Activated CD4-positive, alpha-beta T cell treated with anti-CD3 and anti-CD28 coated beads, Interleukin-2, amount 10 ng/mL, durations not matched to agents 7 days and 5 days (primary cell): ENCODE measurements around the gene LRAT. TPM values are rescaled to one million over a fixed set of nuclear protein-coding genes. Genes with fewer than 3 reads are reported as not detected.
"Not testable (repeated sequence)": the region's sequence is repeated elsewhere in the genome, so short reads cannot be mapped to it uniquely, and the experiment has no call there.

Experiments
- CTCF ChIA-PET: fragments of 350-600 bp; sonication (Branson Sonifier 250); formaldehyde crosslinking; loops from one replicate; lab custom pipeline; 2021; ENCODE audit warnings: antibody characterized with exemption; lab: Charles Lee
- POLR2A ChIA-PET: fragments of 350-600 bp; sonication (Branson Sonifier 250); formaldehyde crosslinking; loops from one replicate; lab custom pipeline; 2021; ENCODE audit warnings: antibody characterized with exemption; lab: Charles Lee
- DNase-seq: peaks from one replicate; pipeline ENCODE4 v3.0.0-alpha.2; 2020
- H3K27ac Mint-ChIP-seq: one replicate; pipeline ENCODE4 v1.8.0; 2021; ENCODE audit warnings: mild to moderate bottlenecking, moderate library complexity, mixed read lengths
- H3K27me3 Mint-ChIP-seq: one replicate; pipeline ENCODE4 v1.8.0; 2021; ENCODE audit warnings: mixed read lengths
- H3K36me3 Mint-ChIP-seq: one replicate; pipeline ENCODE4 v1.8.0; 2021; ENCODE audit warnings: low read depth, mixed read lengths
- H3K4me1 Mint-ChIP-seq: one replicate; pipeline ENCODE4 v1.8.0; 2021; ENCODE audit warnings: mixed read lengths
- H3K4me3 Mint-ChIP-seq: one replicate; pipeline ENCODE4 v1.8.0; 2021; ENCODE audit warnings: mild to moderate bottlenecking, moderate library complexity, mixed read lengths
- H3K9me3 Mint-ChIP-seq: one replicate; pipeline ENCODE4 v1.8.0; 2021; ENCODE audit warnings: mixed read lengths
- total RNA-seq, 2 experiments: library from RNA; stranded (reverse); gene quantifications; one replicate each; pipeline ENCODE4 v1.2.3, GENCODE V29; 2021

Gene LRAT
- total RNA-seq, result not detected

DNA sequence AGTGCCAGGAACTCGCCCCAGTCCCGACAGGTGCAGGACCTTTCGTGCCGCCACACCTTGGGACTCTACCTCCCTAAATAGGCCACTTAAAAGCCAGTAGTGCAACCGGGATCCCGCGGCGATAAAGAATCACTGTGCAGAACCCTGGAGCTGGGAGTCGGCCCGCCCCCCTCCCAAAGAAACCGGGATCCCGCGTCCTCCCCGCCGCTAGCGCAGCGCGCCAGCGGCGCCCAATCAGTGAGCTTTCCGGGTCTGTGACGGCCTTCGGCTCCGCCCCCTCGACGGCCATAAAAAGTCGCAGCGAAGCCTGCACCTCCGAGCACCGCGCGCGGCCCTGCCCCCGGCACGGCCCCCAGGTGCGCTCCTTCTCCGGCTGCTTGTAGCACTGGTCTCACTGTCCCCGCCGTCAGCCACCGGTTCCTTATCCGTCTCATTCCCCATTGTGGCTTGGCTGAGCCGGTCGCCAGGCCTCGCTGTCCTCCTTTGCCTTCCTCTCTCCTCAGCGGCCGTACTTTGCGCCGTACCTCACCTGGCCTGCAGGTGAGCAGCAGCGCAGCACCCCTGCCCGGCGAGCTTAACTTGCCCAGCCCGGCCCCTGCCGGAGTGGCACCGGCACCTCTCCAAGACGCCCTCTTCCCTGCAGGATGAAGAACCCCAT, at the start of gene LRAT:
Gene LRAT (plus strand): TSS at position 318 of the 658 bp plus-strand sequence. CDS start 327 bp downstream, at position 645.
- ChIA-PET POLR2A (no interaction called here), CTCF (interaction anchor here (0.6 to 0.7 kb wide), 3 partner anchors 21 to 810 kb away, joined by 3 to 4 read pairs (median 4); no protein-coding TSS in a partner anchor)
- Mint-ChIP-seq H3K36me3 (no peaks in the 10 kb centered on the region), H3K27me3 (peaks cover 80% of the 10 kb centered on the region), H3K27ac (peak within 1 kb of the TSS; percentile 50), H3K4me3 (peak within 1 kb of the TSS; percentile 75), H3K9me3 (no peaks in the 10 kb centered on the region), H3K4me1 (peaks cover 19% of the 10 kb centered on the region)
- DNase-seq, result peak; percentile 46

GRCh38 chr4:154707877-154708276, 35.9 kb upstream of the LRAT start:
- Mint-ChIP-seq H3K27me3 (peaks cover 8% of the 10 kb centered on the region), H3K9me3 (no peaks in the 10 kb centered on the region), H3K36me3 (no peaks in the 10 kb centered on the region), H3K4me1 (no peaks in the 10 kb centered on the region), H3K27ac (no peak overlapping the region), H3K4me3 (no peak overlapping the region)
- POLR2A ChIA-PET, result no interaction called here
- CTCF ChIA-PET, result interaction anchor here (1.1 kb wide), 1 partner anchor 11 kb away, joined by 3 read pairs; no protein-coding TSS in a partner anchor
- no peak for DNase-seq

GRCh38 chr4:154709550-154709949, 34.2 kb upstream of the LRAT start:
- no peaks in the 10 kb centered on the region for H3K9me3 Mint-ChIP-seq
- no peaks in the 10 kb centered on the region for H3K4me1 Mint-ChIP-seq
- H3K36me3 Mint-ChIP-seq, result no peaks in the 10 kb centered on the region
- H3K27me3 Mint-ChIP-seq, result peaks cover 4% of the 10 kb centered on the region
- CTCF ChIA-PET, result interaction anchor here (1.5 kb wide), 1 partner anchor 9 kb away, joined by 3 read pairs; no protein-coding TSS in a partner anchor
- H3K27ac Mint-ChIP-seq, result no peak overlapping the region
- POLR2A ChIA-PET, result interaction anchor here (0.7 kb wide), 1 partner anchor 768 kb away, joined by 3 read pairs; no protein-coding TSS in a partner anchor
- DNase-seq, result no peak
- no peak overlapping the region for H3K4me3 Mint-ChIP-seq

DNA sequence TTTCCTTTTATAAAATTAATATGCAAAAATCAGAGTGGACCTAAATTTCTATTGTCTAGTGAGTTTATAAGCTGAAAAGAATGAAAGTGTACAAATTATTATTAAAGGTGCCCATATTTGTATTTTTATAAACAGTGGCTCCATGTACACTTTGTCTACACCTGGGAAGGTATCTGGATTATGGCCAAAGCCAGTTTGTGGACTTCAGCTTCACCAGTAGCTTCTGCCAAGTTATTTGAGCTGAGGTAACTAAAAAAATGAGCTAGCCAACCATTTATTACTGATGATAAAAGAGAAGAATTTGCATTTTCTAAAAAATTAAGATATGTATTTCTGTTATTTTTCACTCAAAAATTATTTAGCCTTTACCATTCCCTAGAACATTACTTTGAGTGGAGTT, 32.3 kb upstream of the LRAT start:
- H3K27ac Mint-ChIP-seq, result no peak overlapping the region
- no peak for DNase-seq
- H3K36me3 Mint-ChIP-seq, result no peaks in the 10 kb centered on the region
- H3K27me3 Mint-ChIP-seq, result peaks cover 10% of the 10 kb centered on the region
- ChIA-PET POLR2A (no interaction called here), CTCF (no interaction called here)
- H3K9me3 Mint-ChIP-seq, result no peaks in the 10 kb centered on the region
- no peak overlapping the region for H3K4me3 Mint-ChIP-seq
- H3K4me1 Mint-ChIP-seq, result no peaks in the 10 kb centered on the region

DNA sequence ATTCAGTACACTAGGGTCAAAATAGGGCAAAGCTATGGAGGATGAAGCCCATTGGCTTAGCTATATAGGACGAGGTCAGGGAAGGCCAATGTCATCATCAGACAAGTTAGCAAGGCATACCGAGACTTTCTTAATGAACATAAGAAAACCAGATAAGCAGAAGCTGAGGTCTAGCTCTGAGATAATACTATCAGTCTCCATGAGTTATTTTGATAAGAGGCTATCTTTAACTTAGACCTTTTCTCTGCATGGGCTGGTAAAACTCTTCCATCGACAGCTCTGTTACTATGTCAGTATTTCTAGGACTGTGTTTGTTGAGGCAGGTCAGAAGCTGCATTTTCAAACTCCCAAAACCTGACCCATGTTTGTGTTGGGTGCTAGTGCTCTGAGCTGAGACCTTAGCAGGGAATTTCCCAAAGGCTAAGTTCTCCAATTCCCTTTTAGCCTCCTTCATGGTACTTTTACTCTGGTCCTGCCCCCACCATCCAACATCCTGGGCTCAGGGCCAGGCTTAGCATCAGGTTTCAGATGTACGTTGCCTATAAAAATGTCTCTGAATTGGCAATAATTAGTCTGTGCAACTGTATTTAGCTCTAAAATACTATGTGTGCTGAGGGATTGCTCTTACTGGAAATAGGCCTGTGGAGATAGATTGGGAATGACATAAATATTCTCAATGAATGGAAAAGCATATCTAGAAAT, 29.3 kb upstream of the LRAT start:
- Mint-ChIP-seq H3K9me3 (no peaks in the 10 kb centered on the region), H3K27ac (no peak overlapping the region), H3K36me3 (no peaks in the 10 kb centered on the region), H3K4me3 (no peak overlapping the region), H3K27me3 (peaks cover 9% of the 10 kb centered on the region), H3K4me1 (peaks cover 7% of the 10 kb centered on the region)
- POLR2A ChIA-PET, result no interaction called here
- CTCF ChIA-PET, result interaction anchor here (1.0 kb wide), 1 partner anchor 26 kb away, joined by 3 read pairs; no protein-coding TSS in a partner anchor
- DNase-seq, result no peak

- DNase-seq, result no peak
- ChIA-PET POLR2A (no interaction called here), CTCF (interaction anchor here (1.2 to 1.4 kb wide), 2 partner anchors 9 to 11 kb away, joined by 3 read pairs; no protein-coding TSS in a partner anchor)
- H3K27ac Mint-ChIP-seq, result no peak overlapping the region
- H3K4me3 Mint-ChIP-seq, result no peak overlapping the region
- no peaks in the 10 kb centered on the region for H3K9me3 Mint-ChIP-seq
- H3K4me1 Mint-ChIP-seq, result peaks cover 14% of the 10 kb centered on the region
- peaks cover 6% of the 10 kb centered on the region for H3K27me3 Mint-ChIP-seq
- no peaks in the 10 kb centered on the region for H3K36me3 Mint-ChIP-seq
Observed at GRCh38 chr4:154719087-154719486, 24.7 kb upstream of the LRAT start.

DNA sequence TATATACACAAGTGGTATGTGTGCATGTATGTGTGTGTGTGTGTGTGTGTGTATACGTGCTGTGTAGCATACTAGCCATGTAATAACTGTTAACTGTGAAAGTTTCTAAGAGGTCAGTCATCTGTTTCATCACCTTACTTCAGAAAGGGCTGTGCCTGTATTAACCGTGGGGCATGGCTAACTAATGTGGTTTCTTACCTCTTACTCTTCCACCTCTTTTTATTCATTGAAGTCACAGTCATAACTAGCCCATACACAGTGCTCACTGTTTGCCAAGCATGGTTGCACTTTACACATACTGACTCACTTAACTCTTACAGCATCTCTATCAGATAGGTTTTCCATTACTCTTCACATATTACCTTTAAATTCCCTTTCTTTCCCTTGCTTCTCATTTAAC, 23.7 kb upstream of the LRAT start:
- Mint-ChIP-seq H3K4me1 (peaks cover 14% of the 10 kb centered on the region), H3K36me3 (no peaks in the 10 kb centered on the region), H3K4me3 (no peak overlapping the region), H3K27me3 (peaks cover 8% of the 10 kb centered on the region), H3K27ac (no peak overlapping the region), H3K9me3 (no peaks in the 10 kb centered on the region)
- ChIA-PET POLR2A (no interaction called here), CTCF (no interaction called here)
- no peak for DNase-seq

GRCh38 chr4:154720618-154721267, 23.1 kb upstream of the LRAT start:
- CTCF ChIA-PET, result interaction anchor here (1.6 kb wide), 1 partner anchor 12 kb away, joined by 4 read pairs; no protein-coding TSS in a partner anchor
- Mint-ChIP-seq H3K4me1 (peaks cover 14% of the 10 kb centered on the region), H3K27ac (no peak overlapping the region)

GRCh38 chr4:154722262-154722661, 21.5 kb upstream of the LRAT start:
- no peaks in the 10 kb centered on the region for H3K36me3 Mint-ChIP-seq
- no peaks in the 10 kb centered on the region for H3K9me3 Mint-ChIP-seq
- CTCF ChIA-PET, result interaction anchor here (1.6 kb wide), 1 partner anchor 10 kb away, joined by 4 read pairs; no protein-coding TSS in a partner anchor
- H3K27me3 Mint-ChIP-seq, result peaks cover 3% of the 10 kb centered on the region
- H3K4me3 Mint-ChIP-seq, result no peak overlapping the region
- peaks cover 14% of the 10 kb centered on the region for H3K4me1 Mint-ChIP-seq
- no peak for DNase-seq
- no peak overlapping the region for H3K27ac Mint-ChIP-seq
- POLR2A ChIA-PET, result no interaction called here

More at GRCh38 chr4:154720618-154721267, 23.1 kb upstream of the LRAT start:
- no peak overlapping the region for H3K4me3 Mint-ChIP-seq
- H3K9me3 Mint-ChIP-seq, result no peaks in the 10 kb centered on the region
- DNase-seq, result no peak
- H3K27me3 Mint-ChIP-seq, result peaks cover 6% of the 10 kb centered on the region
- POLR2A ChIA-PET, result no interaction called here
- H3K36me3 Mint-ChIP-seq, result no peaks in the 10 kb centered on the region

GRCh38 chr4:154723601-154724000, 20.2 kb upstream of the LRAT start:
- POLR2A ChIA-PET, H3K36me3 Mint-ChIP-seq, H3K9me3 Mint-ChIP-seq, CTCF ChIA-PET, H3K27me3 Mint-ChIP-seq, DNase-seq, H3K4me3 Mint-ChIP-seq, H3K27ac Mint-ChIP-seq: not testable (repeated sequence)
- peaks cover 14% of the 10 kb centered on the region for H3K4me1 Mint-ChIP-seq

- Mint-ChIP-seq H3K4me1 (no peaks in the 10 kb centered on the region), H3K9me3 (no peaks in the 10 kb centered on the region), H3K27ac (no peak overlapping the region), H3K4me3 (no peak overlapping the region), H3K36me3 (no peaks in the 10 kb centered on the region), H3K27me3 (peaks cover 14% of the 10 kb centered on the region)
- no peak for DNase-seq
- CTCF ChIA-PET, result no interaction called here
- POLR2A ChIA-PET, result no interaction called here
Observed at GRCh38 chr4:154727540-154727939, 16.3 kb upstream of the LRAT start.

- Mint-ChIP-seq H3K27me3 (peaks cover 28% of the 10 kb centered on the region), H3K9me3 (no peaks in the 10 kb centered on the region), H3K27ac (no peak overlapping the region), H3K4me3 (no peak overlapping the region), H3K36me3 (no peaks in the 10 kb centered on the region), H3K4me1 (no peaks in the 10 kb centered on the region)
- no peak for DNase-seq
- ChIA-PET CTCF (interaction anchor here (2.1 kb wide), 1 partner anchor 10 kb away, joined by 4 read pairs; no protein-coding TSS in a partner anchor), POLR2A (no interaction called here)
Observed at GRCh38 chr4:154731756-154732155, 12.0 kb upstream of the LRAT start.
